Type B pancreatic cell (in vitro differentiated cells): Measurements from ENCODE around the gene EMILIN3. TPM values are rescaled to one million over a fixed set of nuclear protein-coding genes. Genes with fewer than 3 reads are reported as not detected.

Source experiments
- DNase-seq: peaks from one replicate; pipeline ENCODE4 v3.0.0; 2021; ENCODE audit warnings: mixed read lengths; ENCODE audit not compliant: unreplicated experiment; ENCODE audit errors: extremely low spot score
- H3K27ac Mint-ChIP-seq: 2 replicates; pipeline ENCODE4 v1.8.0; 2021; ENCODE audit warnings: mild to moderate bottlenecking, mixed read lengths
- H3K27me3 Mint-ChIP-seq: 2 replicates; pipeline ENCODE4 v1.8.0; 2021; ENCODE audit warnings: mixed read lengths
- H3K36me3 Mint-ChIP-seq: 2 replicates; pipeline ENCODE4 v1.8.0; 2021; ENCODE audit warnings: mixed read lengths
- H3K4me1 Mint-ChIP-seq: one replicate; pipeline ENCODE4 v1.8.0; 2021; ENCODE audit warnings: mixed read lengths; ENCODE audit not compliant: unreplicated experiment
- H3K4me3 Mint-ChIP-seq: 2 replicates; pipeline ENCODE4 v1.8.0; 2021; ENCODE audit warnings: mild to moderate bottlenecking, mixed read lengths
- H3K9me3 Mint-ChIP-seq: 2 replicates; pipeline ENCODE4 v1.8.0; 2021; ENCODE audit warnings: mixed read lengths
- total RNA-seq: library from RNA; stranded (reverse); gene quantifications from 2 replicates; pipeline ENCODE4 v1.2.1, GENCODE V29; 2021; ENCODE audit warnings: low replicate concordance
- TF ChIP-seq, protein P1 (sequence below): fragments of 200-600 bp; sonication (generic); conservative IDR thresholded peaks from 2 replicates; pipeline ENCODE4 v1.5.0; 2021; ENCODE audit warnings: antibody characterized with exemption, mild to moderate bottlenecking

The EMILIN3 gene
- total RNA-seq, 1 donor from 2014 or later: 10.3 TPM

DNA sequence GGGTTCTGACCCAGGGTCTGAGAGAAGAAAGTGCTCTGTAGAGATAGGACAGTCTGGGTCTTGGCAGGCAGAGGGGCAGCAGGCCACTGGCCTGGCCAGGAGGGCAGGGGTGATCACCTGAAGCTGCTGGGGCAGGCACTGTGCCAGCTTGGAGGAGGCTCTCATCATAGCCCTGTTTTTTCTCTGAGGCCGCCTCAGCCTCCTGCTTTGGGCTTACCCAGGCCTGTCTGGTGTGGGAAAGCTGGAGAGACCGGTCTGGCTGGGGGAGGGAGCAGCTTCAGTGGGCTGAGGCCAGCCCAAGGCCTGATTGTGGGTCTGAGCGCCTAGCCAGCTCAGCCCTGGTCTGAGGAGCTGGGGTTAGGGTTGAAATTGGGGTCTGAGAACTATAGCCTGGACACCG is 22.1 kb downstream of the EMILIN3 start:
- no peaks in the 10 kb centered on the region for H3K9me3 Mint-ChIP-seq
- H3K4me1 Mint-ChIP-seq: peaks cover 13% of the 10 kb centered on the region
- H3K27me3 Mint-ChIP-seq: no peaks in the 10 kb centered on the region
- DNase-seq: no peak
- peak overlapping the region; percentile 62 for H3K27ac Mint-ChIP-seq
- H3K36me3 Mint-ChIP-seq: peaks cover 3% of the 10 kb centered on the region
- no peak overlapping the region for H3K4me3 Mint-ChIP-seq
- TF ChIP-seq, protein P1, sequence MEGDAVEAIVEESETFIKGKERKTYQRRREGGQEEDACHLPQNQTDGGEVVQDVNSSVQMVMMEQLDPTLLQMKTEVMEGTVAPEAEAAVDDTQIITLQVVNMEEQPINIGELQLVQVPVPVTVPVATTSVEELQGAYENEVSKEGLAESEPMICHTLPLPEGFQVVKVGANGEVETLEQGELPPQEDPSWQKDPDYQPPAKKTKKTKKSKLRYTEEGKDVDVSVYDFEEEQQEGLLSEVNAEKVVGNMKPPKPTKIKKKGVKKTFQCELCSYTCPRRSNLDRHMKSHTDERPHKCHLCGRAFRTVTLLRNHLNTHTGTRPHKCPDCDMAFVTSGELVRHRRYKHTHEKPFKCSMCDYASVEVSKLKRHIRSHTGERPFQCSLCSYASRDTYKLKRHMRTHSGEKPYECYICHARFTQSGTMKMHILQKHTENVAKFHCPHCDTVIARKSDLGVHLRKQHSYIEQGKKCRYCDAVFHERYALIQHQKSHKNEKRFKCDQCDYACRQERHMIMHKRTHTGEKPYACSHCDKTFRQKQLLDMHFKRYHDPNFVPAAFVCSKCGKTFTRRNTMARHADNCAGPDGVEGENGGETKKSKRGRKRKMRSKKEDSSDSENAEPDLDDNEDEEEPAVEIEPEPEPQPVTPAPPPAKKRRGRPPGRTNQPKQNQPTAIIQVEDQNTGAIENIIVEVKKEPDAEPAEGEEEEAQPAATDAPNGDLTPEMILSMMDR: no peak

DNA sequence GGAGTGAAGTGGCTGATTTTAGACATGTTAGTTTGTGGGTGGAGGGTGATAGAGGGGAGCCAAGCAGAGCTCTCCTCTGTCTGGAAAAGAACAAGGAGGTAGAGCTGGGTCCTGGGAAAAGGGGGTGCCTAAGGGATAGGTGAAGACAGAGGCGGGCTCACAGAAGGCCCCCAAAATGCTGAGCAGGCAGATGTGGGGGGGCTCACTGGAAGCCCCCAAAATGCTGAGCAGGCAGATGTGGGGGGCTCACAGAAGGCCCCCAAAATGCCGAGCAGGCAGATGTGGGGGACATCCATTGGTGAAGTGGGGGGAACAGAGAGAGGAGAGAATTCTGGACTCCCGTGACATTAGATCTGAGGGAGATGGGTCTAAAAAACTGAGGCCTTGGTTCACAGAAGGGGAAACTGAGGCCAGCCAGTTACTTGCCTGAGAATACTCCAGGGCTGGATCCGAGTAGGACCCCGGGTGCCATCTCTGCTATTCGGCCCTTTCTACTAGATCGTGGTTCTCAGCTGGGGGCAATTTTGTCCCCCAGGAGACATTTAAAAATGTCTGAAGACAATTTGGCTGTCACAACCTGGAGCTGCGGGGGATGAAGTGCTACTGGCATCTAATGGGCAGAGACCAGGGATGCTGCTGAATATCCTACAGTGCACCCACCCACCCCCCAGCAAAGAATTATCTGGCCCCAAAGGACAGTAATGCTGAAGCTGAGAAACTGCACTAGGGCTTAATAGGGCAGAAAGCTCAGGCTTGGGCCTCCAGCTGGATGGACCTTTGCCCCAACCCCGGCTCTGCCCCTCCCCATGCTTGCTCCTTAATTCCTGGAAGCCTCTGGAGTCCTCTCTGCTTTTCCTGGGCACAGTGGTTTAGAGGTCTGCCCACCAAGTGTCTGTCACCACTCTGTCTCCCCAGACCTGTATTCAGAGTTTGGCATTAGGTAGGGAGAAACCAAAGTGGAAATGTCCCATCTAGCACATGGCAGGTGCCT is 23.8 kb downstream of the EMILIN3 start:
- Mint-ChIP-seq H3K9me3 (no peaks in the 10 kb centered on the region), H3K27ac (peak overlapping the region; percentile 59), H3K4me1 (peaks cover 15% of the 10 kb centered on the region), H3K27me3 (no peaks in the 10 kb centered on the region), H3K4me3 (peak overlapping the region; percentile 37), H3K36me3 (no peaks in the 10 kb centered on the region)
- TF ChIP-seq, protein P1: no peak
- DNase-seq: no peak

DNA sequence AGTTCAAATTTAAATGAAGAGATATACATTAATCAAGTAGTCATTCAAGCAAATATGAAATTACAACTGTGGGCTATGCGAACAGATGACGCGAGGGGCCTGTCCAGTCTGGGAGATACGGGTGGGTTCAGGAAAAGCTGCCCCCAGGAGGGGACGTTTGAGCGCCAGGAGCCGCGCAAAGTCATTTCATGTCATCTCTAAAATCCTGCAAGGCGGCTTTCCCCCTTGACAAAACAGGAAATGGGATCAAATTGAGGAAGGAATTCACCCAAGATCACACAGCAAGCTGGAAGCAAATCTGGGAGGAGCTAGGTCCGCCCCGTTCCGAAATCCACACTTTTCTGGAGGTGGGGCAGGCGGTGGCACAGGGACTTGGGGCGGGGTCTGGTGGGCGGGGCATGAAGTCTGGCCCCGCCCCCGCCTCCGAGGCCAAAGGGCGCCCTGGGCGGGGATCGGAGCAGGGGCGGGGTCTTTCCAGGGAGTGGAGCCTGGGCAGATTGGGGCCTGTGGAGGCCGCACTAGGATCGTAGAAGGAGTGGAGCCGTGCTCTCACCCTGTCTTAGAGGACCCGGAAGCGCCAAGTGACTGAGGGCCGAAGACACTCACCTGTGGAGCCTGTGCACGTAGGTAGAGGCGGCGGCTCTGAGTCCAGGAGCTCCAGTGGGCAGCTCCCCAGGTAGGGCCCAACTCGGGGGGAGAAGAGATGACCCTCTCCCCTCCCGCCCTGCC is 26.1 kb downstream of the EMILIN3 start, which contains the start of gene LPIN3:
TSS of gene LPIN3 (plus strand) at position 495 of the 729 bp plus-strand sequence. CDS start 4,983 bp downstream, outside the sequence.
- peak; percentile 85 for DNase-seq
- Mint-ChIP-seq H3K9me3 (no peaks in the 10 kb centered on the region), H3K27ac (peak within 1 kb of the TSS; percentile 99), H3K4me3 (peak within 1 kb of the TSS; percentile 91), H3K36me3 (no peaks in the 10 kb centered on the region), H3K27me3 (no peaks in the 10 kb centered on the region), H3K4me1 (peaks cover 15% of the 10 kb centered on the region)
- TF ChIP-seq, protein P1: no peak

DNA sequence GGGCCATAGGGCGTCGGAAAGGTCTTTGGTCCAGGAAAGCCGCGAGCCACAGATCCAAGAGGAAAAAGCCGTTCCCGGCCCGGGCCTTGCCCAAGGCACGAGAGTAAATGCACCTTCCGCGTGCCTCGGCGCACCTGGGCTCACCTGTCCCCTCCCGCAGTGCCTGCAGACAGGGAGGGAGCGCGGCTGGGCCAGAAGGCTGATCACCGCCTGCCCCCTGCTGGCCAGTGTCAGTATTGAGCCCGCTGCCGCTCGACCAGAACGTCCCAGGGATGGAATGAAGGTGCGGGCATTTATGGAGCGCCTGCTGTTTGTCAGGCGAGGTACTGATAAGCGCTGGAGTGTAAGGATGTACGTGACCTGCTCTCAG is 26.7 kb downstream of the EMILIN3 start:
- H3K4me1 Mint-ChIP-seq: peaks cover 15% of the 10 kb centered on the region
- H3K4me3 Mint-ChIP-seq: peak overlapping the region; percentile 91
- no peaks in the 10 kb centered on the region for H3K36me3 Mint-ChIP-seq

More for the DNA sequence above, 26.7 kb downstream of the EMILIN3 start:
- no peaks in the 10 kb centered on the region for H3K27me3 Mint-ChIP-seq
- no peaks in the 10 kb centered on the region for H3K9me3 Mint-ChIP-seq
- DNase-seq: peak; percentile 91
- TF ChIP-seq, protein P1: peak; percentile 100
- peak overlapping the region; percentile 99 for H3K27ac Mint-ChIP-seq
